NCI-H146 treated with DMSO at 0.1 percent for 48 hours (cell line): ENCODE results near the gene POSTN.
"Not testable (repeated sequence)": the region's sequence is repeated elsewhere in the genome, so short reads cannot be mapped to it uniquely, and the experiment has no call there.

Experiments
- DNase-seq: peaks from one replicate; lab custom pipeline; 2025; ENCODE audit not compliant: unreplicated experiment; lab: John Stamatoyannopoulos, UW

POSTN gene

DNA sequence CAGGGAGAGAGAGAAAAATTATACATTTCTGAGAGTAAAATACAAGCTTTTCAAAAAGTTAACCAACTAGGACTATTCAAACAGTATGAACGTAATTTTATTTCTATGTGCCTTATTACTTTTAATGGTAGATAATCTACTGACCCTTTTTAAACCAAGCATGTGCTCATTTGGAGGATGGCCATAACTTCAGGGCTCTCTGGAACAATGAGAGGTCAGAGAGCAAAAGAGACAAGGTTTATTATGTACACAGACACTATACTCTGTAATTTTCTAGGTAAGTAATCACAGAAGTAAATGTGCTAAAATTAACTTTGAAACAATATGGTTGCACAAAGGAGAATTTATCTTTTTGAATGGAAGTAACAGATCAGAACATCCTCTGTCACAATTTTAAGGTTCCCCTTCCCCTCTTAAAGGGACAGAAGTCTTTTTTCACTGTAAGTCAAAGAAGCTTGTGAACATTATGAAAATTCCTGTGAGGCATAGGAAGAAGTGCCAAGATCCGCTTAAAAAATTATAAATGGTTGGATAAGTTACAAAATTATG is 1.0 kb downstream of the POSTN start:
- DNase-seq = no peak

DNA sequence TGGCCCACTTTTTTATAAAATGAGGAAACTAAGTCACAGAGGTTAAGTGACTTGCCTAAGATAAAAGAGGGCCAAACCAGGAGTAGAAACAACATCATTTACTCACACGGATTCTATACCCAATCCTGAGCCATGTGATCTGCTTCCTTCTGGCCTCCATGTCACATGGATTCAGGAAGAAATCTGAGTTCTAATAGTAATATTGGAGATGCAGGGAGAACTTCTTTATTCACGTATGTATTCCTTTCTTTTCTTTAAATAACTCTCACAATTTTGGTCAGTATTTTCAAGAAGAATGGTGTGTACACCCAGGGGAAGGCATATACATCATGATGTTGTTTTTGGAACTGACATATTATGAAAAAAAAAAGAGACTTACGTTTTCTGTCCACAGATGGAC is 1.8 kb downstream of the POSTN start:
- no peak for DNase-seq

DNA sequence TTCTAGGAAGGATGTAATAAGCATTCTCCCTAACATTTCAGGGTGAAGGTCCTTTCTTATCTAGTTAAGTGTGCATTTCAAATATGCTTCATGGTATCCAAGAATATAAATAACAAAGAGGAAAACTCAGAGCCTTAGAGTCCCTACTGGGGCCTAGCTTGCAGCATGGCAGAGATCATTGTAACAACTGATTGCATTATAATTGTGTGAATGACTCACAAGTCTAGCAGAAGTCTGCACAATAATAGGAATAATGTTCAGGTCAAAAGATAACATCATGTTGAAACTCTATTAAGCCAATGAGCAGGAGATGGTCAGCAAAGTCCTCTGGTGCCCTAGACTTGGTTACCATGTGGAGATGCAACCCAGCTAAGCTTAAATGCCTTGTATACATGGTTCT is 3.4 kb downstream of the POSTN start:
- DNase-seq = no peak

DNA sequence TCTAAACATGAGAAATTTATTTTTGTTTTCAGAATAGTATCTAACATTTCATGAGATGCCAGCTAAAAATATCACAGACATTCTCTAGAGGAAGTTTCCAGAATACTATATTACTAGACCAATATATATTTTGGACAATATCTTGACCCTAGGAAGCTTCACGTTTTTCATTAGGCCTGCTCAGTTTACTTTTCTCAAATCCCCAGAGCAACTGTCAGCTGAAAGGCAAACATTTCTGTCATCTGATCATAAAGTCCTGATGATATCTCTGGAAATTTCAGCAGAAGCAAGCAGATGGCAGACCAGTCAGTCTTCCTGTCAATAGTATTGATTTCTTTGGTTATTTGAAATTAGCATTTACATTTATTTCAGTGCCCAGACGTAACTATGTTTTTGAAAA is 4.0 kb downstream of the POSTN start:
- DNase-seq = no peak

DNA sequence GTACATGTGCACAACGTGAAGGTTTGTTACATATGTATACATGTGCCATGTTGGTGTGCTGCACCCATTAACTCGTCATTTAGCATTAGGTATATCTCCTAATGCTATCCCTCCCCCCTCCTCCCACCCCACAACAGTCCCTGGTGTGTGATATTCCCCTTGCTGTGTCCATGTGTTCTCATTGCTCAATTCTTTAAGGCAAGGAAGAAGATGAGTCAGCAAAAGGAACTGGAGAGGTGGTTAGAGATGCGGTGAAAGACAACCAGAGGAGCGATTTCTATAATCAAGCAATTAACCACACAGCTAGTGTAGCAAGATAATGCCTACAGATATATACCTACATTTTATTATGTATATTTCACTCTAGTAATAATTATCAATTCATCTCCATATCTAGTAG is 9.2 kb downstream of the POSTN start:
- not testable (repeated sequence) for DNase-seq

DNA sequence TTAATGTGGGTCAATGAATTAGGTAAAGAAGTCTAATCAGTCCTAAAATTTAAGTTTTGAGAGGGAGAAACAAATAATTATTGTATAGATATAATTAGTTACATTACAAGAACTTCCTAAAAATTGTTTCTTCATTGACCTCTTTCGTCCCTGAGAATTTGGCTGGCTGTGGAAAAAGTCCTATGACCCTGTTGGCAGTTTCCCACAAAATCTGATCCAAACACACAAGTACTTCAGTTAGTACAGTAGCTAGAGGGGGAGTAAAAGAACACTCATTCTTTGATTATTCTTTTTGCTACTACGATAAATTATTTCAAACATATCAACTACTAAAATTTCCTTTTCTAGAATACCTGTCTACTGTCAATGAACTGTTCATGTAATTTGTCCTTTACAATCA is 11.3 kb downstream of the POSTN start:
- DNase-seq = no peak

DNA sequence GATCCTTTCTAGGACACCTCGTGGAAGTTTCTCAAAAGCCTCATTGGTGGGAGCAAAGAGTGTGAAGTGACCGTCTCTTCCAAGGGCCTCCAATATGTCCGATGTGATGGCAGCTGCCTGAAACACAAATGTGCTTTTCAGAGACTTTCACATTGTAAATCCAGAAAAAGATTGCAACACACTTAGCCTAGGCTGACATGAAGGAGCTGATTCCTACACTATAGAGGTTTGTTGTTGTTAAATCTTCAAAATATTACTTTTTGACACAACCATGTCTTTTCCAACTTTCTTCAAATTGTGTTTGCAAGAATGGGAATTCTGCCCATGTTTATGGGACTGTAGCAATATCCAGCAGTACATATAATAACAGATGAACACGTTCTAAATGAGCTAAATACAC is 12.4 kb downstream of the POSTN start:
- no peak for DNase-seq

DNA sequence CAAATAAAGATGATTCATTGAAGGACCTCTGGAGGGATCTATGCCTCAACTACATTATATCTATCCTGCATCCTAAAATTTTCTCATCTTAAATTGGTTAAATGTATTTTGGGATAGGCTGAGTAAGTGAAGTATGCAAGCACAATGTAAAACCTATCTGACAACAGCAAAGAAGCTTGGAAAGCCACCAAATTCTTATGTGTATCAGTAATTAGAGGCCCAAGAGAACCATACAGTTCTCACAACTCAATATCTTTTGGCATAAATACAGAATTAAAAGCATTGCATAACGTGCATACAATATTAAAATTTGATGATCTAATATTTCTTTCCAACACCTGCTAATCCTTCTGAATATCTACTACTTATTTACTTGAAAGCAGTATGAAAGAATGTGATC is 13.0 kb downstream of the POSTN start:
- no peak for DNase-seq

- DNase-seq = no peak
Observed at GRCh38 chr13:37576601-37577000, 22.0 kb downstream of the POSTN start.

- DNase-seq = no peak
Observed at GRCh38 chr13:37565425-37565824, 33.1 kb downstream of the POSTN start.

DNA sequence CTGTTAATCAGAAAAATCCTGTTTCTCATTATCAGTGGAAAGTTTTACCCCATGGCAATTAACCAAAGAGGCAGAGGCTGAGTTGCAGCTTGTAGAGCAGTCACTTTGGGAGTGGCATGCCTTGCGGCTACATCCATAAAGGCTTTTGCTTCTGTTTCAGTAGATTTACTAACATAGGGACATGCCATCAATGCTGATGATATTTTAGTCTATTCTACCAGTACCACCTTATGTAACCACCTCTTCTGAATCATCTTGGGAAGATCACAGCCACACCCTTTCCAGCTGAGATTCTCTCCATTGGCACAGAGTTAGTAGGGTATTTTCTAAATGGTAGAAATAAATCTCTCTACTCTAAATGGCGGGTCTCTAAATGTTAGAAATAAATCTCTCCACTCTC is 37.5 kb downstream of the POSTN start:
- no peak for DNase-seq

DNA sequence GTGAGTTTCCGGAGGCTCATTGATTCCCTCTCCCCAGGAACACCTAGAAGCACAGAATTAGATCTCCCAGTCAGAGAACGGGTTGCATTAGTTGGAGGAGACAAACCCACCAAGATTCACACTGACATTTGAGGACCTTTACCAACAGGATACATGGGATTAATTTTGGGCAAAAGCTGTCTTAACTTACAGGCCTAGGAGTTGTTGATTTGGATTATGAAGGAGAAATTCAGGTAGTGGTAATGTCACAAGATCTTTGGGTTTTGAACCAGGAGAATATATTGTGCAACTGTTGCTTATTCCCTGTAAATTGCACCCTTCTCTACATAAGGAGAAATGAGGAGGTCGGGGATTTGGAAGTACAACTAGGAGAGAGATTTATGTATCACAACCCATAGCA is 38.0 kb downstream of the POSTN start:
- no peak for DNase-seq

DNA sequence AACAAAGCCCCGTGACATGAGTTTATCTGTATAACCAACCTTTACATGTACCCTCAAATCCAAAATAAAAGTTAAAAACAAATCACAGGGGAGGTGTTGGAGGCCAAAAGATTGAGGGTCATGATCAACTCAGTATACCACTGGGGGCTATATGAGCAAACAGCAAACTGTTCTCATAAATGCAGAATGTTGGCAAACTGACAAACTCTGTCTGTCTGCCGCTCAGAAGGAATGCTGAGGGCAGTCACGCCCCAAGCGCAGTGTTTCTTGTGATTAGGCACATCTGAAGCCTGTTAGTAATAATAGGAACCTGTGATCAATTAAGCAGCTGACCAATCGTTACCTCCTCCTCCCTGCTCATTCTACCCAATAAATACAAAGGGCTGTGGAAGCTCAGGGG is 39.8 kb downstream of the POSTN start:
- not testable (repeated sequence) for DNase-seq

DNA sequence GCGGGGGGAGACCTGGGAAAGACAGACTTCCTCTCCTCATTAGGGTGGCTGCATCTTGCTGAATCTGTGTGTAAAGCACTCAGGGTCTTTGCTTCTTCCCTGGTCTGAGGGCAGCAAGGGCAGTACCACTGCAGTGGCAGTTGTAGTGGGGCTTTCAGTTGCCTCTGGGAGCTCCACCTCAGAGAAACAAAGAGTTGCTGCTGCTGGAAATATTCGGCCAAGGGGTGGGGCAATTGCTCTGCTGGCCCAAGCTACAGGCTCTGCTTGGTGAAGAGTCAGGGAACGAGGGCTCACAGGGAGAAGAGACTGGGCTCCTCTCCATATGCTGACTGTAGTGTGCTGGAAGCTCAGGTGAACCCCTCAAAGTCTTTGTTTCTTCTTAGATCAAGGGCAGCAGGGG is 52.5 kb downstream of the POSTN start:
- DNase-seq = no peak

GRCh38 chr13:37544995-37545394 is 53.6 kb downstream of the POSTN start:
- no peak for DNase-seq

GRCh38 chr13:37539976-37540605 is 58.5 kb downstream of the POSTN start:
- no peak for DNase-seq

- no peak for DNase-seq
Observed at GRCh38 chr13:37539170-37539569, 59.4 kb downstream of the POSTN start.

DNA sequence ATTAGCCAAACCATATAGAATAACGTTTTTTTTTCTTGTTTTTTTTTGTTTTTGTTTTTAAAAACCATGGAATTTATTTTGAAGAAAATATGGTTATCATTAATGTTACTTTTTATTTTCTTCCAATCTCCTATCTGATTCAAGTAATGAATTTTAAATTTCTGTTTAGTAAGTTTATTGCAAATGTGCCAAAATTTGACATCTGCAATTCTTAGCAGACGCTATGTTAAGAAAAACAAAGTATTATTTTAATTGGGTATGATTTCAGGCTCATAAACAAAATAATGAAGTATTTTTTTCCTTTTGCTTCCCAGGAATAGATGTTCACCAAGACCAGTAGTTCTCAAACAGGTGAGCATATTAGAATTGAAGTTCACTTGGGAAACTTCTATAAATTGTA is 63.1 kb downstream of the POSTN start:
- no peak for DNase-seq

DNA sequence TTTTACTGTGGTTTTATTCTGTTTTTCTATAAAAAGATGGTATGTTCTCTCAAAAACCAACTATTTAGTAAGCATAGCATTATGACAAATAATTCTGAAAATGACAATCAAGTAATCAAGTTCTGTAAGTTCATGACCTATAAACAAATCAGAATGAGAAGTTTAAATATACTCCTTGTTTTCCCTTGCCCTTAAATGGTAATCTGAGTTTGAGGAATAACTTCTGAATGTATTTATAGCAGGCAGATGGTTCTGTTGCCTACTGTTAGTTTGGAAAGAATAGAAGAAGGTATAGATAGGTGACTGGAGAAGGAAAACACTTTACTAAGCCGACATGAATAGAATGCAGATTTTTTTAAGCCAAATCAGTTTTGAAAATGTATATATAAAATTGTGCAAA is 63.9 kb downstream of the POSTN start:
- no peak for DNase-seq

DNA sequence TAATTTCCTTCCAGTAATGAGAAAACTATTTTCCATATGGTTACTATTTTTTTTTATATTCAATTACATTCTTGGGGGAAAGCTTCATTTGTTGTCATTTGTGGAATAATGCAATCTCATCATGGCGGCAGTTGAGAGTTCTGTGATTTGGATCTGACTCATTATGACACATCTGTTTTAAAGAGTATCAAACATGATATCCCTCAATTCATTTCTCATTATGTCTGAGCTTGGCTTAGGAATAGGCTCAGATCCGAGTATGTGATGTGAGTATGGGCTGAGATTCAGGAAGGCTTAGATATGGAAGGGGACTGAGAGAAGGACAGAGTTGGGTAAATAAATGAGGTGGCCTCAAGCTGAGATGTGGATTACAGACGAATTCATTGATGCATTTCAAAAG is 64.4 kb downstream of the POSTN start:
- DNase-seq = no peak

DNA sequence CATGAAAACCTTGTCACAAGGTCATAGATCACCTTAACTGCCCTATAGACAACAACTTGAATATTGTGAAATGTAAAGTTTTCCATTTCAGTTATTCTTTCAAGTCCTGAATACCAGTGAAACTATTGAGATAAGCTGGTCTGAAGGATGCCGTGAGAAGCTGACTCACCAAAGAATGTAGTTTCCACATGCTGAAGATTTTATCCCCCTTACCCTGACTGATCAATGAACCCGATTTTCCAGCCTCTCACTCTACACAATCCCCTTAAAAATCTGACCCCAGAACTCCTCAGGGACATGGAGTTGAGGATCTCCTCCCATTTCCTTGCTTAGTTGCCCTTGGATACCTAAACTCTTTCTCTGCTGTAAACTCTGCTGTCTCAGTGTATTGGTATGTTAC is 67.5 kb downstream of the POSTN start:
- DNase-seq = no peak

DNA sequence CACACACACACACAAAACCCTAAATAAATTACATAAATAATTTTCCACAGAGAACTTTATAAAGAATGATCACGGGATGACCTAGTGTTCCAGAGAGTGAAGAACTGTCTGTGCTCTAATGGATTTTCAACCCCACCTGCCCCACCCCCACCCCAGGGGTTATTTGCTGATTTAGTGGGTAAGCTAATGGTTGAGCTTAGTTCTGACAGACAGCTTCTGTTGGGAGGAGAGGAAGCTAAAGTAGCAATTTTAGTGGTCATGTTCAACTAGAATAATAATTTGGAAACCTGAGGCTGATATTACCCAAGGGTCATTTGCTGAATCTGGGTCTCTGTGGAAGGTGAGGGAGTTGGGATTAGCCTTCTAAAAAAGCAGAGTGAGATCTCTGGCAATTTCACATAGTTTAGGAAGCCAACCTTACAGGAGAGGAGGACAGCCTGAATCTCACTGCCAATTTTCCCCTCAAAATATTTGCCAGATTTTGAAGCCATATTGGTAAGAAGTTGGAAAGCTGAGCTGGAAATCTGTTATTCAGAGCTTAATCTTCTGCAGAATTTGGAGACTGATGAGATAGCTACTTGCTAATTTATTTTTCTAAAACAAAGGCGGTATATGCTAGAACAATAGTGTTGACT is 68.7 kb downstream of the POSTN start:
- no peak for DNase-seq
